Adrenal gland (tissue), 5 donors: ENCODE data around the gene ABCG1.

Source experiments
- CTCF ChIP-seq, 6 experiments: fragments of 450-650 bp in 4 of 6; fragments of 200-600 bp in 2 of 6; sonication (generic) in 1 of 6; IDR thresholded peaks; 1 replicate in 5 of 6; 2 replicates in 1 of 6; pipeline versions ENCODE4 v1.5.1 to v1.8.0; 2016 to 2021; ENCODE audit warnings: antibody characterized with exemption in 6 of 6, mild to moderate bottlenecking in 2 of 6, moderate library complexity in 1 of 6
- POLR2A ChIP-seq, 2 donors: fragments of 450-650 bp; IDR thresholded peaks; one replicate each; pipeline ENCODE4 v1.6.1; 2017; ENCODE audit warnings: antibody characterized with exemption in 2 of 2, mild to moderate bottlenecking in 2 of 2, moderate library complexity in 1 of 2
- donor health status: DM: no; HTN: no; CAD: no.

GRCh38 chr21:42261829-42262200, 42.9 kb downstream of the ABCG1 start:
- TF ChIP-seq CTCF (IDR thresholded peaks at IDR 0.05) (no peak), POLR2A (IDR thresholded peaks at IDR 0.05) (no peak)
